Measurements from ENCODE around the gene ABCF3. TPM values are rescaled to one million over a fixed set of nuclear protein-coding genes. Genes with fewer than 3 reads are reported as not detected.

The ABCF3 gene
- polyA plus RNA-seq, 1 donor (not counting 4 experiments of a cell fraction or from before 2014, with no cell fraction given), result 39.2 TPM

- H3K27ac ChIP-seq (ENCODE audit: control insufficient read depth, insufficient read depth, low read length), result no peak overlapping the region
- DNase-seq (ENCODE audit: low read depth, low spot score) (no peak), FAIRE-seq (no peak)
- H3K9me1 ChIP-seq (ENCODE audit: control insufficient read depth, extremely low read depth, insufficient read depth, low read length), result no peaks in the 10 kb centered on the region
- H3K27me3 ChIP-seq (ENCODE audit: control insufficient read depth, extremely low read depth, insufficient read depth, low read length), result peaks cover 4% of the 10 kb centered on the region
- H3K4me1 ChIP-seq (ENCODE audit: control insufficient read depth, extremely low read depth, insufficient read depth, low read length), result no peaks in the 10 kb centered on the region
- TF ChIP-seq CTCF (optimal IDR thresholded peaks at IDR 0.05 in 1 of 3, IDR thresholded peaks at IDR 0.05 in 1 of 3, conservative IDR thresholded peaks at IDR 0.05 in 1 of 3; ENCODE audit: extremely low read depth in 1 of 3, insufficient read depth in 2 of 3, low read length in 3 of 3) (no peak), EZH2 (IDR thresholded peaks at IDR 0.05; ENCODE audit: low read length) (no peak)
- dilution Hi-C loops (cut with MboI; ENCODE audit: extremely low pct_ligation_motif_present, low sequenced_read_pairs), result no loop called here
- no peak overlapping the region for H3K4me2 ChIP-seq (ENCODE audit: control insufficient read depth, extremely low read depth, insufficient read depth, low read depth, low read length)
- H3K36me3 ChIP-seq (ENCODE audit: control insufficient read depth in 2 of 2, extremely low read depth in 1 of 2, insufficient read depth in 2 of 2, low read length in 2 of 2), result no peaks in the 10 kb centered on the region
- H4K20me1 ChIP-seq (ENCODE audit: control insufficient read depth, extremely low read depth, insufficient read depth, low read length), result no peaks in the 10 kb centered on the region
- H2AFZ ChIP-seq (ENCODE audit: control insufficient read depth, low read length), result no peak overlapping the region
- no peak overlapping the region for H3K4me3 ChIP-seq (ENCODE audit: control insufficient read depth in 2 of 3, extremely low read depth in 1 of 3, insufficient read depth in 2 of 3, low read depth in 1 of 3, low read length in 3 of 3)
- H3K79me2 ChIP-seq (ENCODE audit: control insufficient read depth, insufficient read depth, low read length), result no peaks in the 10 kb centered on the region
- H3K9me3 ChIP-seq (ENCODE audit: control insufficient read depth, low read depth, low read length), result no peaks in the 10 kb centered on the region
- no peak overlapping the region for H3K9ac ChIP-seq (ENCODE audit: control insufficient read depth, extremely low read depth, insufficient read depth, low read length)
Measured at GRCh38 chr3:184211297-184211696, 25.3 kb downstream of the ABCF3 start.

- Histone ChIP-seq H3K27me3 (ENCODE audit: control insufficient read depth, extremely low read depth, insufficient read depth, low read length) (peaks cover under 1% of the 10 kb centered on the region), H3K36me3 (ENCODE audit: control insufficient read depth in 2 of 2, extremely low read depth in 1 of 2, insufficient read depth in 2 of 2, low read length in 2 of 2) (no peaks in the 10 kb centered on the region), H3K27ac (ENCODE audit: control insufficient read depth, insufficient read depth, low read length) (no peak overlapping the region), H3K4me1 (ENCODE audit: control insufficient read depth, extremely low read depth, insufficient read depth, low read length) (no peaks in the 10 kb centered on the region), H3K4me2 (ENCODE audit: control insufficient read depth, extremely low read depth, insufficient read depth, low read depth, low read length) (no peak overlapping the region), H3K79me2 (ENCODE audit: control insufficient read depth, insufficient read depth, low read length) (no peaks in the 10 kb centered on the region), H3K9me1 (ENCODE audit: control insufficient read depth, extremely low read depth, insufficient read depth, low read length) (no peaks in the 10 kb centered on the region), H2AFZ (ENCODE audit: control insufficient read depth, low read length) (no peak overlapping the region), H4K20me1 (ENCODE audit: control insufficient read depth, extremely low read depth, insufficient read depth, low read length) (no peaks in the 10 kb centered on the region), H3K9me3 (ENCODE audit: control insufficient read depth, low read depth, low read length) (no peaks in the 10 kb centered on the region), H3K9ac (ENCODE audit: control insufficient read depth, extremely low read depth, insufficient read depth, low read length) (no peak overlapping the region), H3K4me3 (ENCODE audit: control insufficient read depth in 2 of 3, extremely low read depth in 1 of 3, insufficient read depth in 2 of 3, low read depth in 1 of 3, low read length in 3 of 3) (no peak overlapping the region)
- no peak for TF ChIP-seq EZH2 (IDR thresholded peaks at IDR 0.05; ENCODE audit: low read length)
- TF ChIP-seq CTCF (optimal IDR thresholded peaks at IDR 0.05 in 1 of 3, IDR thresholded peaks at IDR 0.05 in 1 of 3, conservative IDR thresholded peaks at IDR 0.05 in 1 of 3; ENCODE audit: extremely low read depth in 1 of 3, insufficient read depth in 2 of 3, low read length in 3 of 3), result no peak
- dilution Hi-C loops (cut with MboI; ENCODE audit: extremely low pct_ligation_motif_present, low sequenced_read_pairs), result no loop called here
- FAIRE-seq (no peak), DNase-seq (ENCODE audit: low read depth, low spot score) (no peak)
Measured at GRCh38 chr3:184211718-184212117, 25.7 kb downstream of the ABCF3 start.
